Sigmoid colon (tissue), 7 donors: Measurements from ENCODE around the gene ZNF276. TPM values are rescaled to one million over a fixed set of nuclear protein-coding genes. Genes with fewer than 3 reads are reported as not detected.
"Not testable (repeated sequence)": the region's sequence is repeated elsewhere in the genome, so short reads cannot be mapped to it uniquely, and the experiment has no call there.

Experiments
- DNase-seq: peaks from one replicate; pipeline ENCODE4 v3.0.0-alpha.2; 2019
- H3K27ac ChIP-seq, 4 donors: fragments of 200-600 bp; sonication (generic); one replicate each; pipeline ENCODE4 v1.5.1; 2016 to 2019; ENCODE audit warnings: mild to moderate bottlenecking in 1 of 4
- H3K27me3 ChIP-seq, 3 donors: fragments of 200-600 bp; sonication (generic); one replicate each; pipeline ENCODE4 v1.5.1; 2019; ENCODE audit warnings: mild to moderate bottlenecking in 1 of 3
- H3K36me3 ChIP-seq, 4 donors: fragments of 200-600 bp; sonication (generic); one replicate each; pipeline ENCODE4 v1.5.1; 2016 to 2019
- H3K4me1 ChIP-seq, 4 donors: fragments of 200-600 bp; sonication (generic); one replicate each; pipeline ENCODE4 v1.5.1; 2017 to 2019
- H3K4me3 ChIP-seq, 4 donors: fragments of 200-600 bp; sonication (generic); one replicate each; pipeline ENCODE4 v1.5.1; 2017 to 2019; ENCODE audit warnings: mild to moderate bottlenecking in 2 of 4, moderate library complexity in 1 of 4
- H3K9me3 ChIP-seq, 4 donors: fragments of 200-600 bp in 3 of 4; sonication (generic) in 3 of 4; one replicate each; pipeline versions ENCODE4 v1.5.1 to v1.6.1; 2013 to 2019
- CTCF ChIP-seq, 4 experiments: fragments of 450-650 bp in 3 of 4; fragments of 200-600 bp in 1 of 4; IDR thresholded peaks; one replicate each; pipeline ENCODE4 v1.5.1; 2016 to 2019; ENCODE audit warnings: antibody characterized with exemption in 4 of 4, mild to moderate bottlenecking in 3 of 4, moderate library complexity in 2 of 4
- EP300 ChIP-seq, 4 donors: sonication (generic); formaldehyde crosslinking; IDR thresholded peaks; one replicate each; pipeline ENCODE4 v1.6.1; 2017; ENCODE audit warnings: antibody characterized with exemption in 4 of 4
- POLR2A ChIP-seq, 2 donors: fragments of 450-650 bp; IDR thresholded peaks; one replicate each; pipeline ENCODE4 v1.6.1; 2016; ENCODE audit warnings: antibody characterized with exemption in 2 of 2, mild to moderate bottlenecking in 2 of 2, moderate library complexity in 2 of 2
- POLR2AphosphoS5 ChIP-seq, 4 donors: sonication (generic); formaldehyde crosslinking; IDR thresholded peaks; one replicate each; pipeline ENCODE4 v1.6.1; 2017; ENCODE audit warnings: antibody characterized with exemption in 4 of 4
- WGBS, 2 donors: extraction: QIAGEN DNeasy Blood & Tissue Kit; methylation state at CpG; one replicate each; pipeline ENCODE4 v1.1.7; 2013; 5-methylcytosine and 5-hydroxymethylcytosine counted together
- intact Hi-C: fragments of 100-400 bp; cut with DNase I; formaldehyde crosslinking; loops from one replicate; pipeline ENCODE4 v1.15.1; 2023
- polyA plus RNA-seq, 3 donors: library from polyadenylated mRNA; stranded (reverse); fragments of 200-250 nt; gene quantifications; one replicate each; pipeline ENCODE4 v1.2.3, GENCODE V29; 2013
- total RNA-seq, 4 donors: library from RNA; depleted of rRNA; stranded (reverse); fragments of >200 nt; gene quantifications; one replicate each; pipeline ENCODE4 v1.1.0, GENCODE V29; 2016
- donor health status: healthy with polysubstance abuse.
- donor health status: Bipolar disorder and iron deficiency.
- donor health status: healthy.

ZNF276 gene
- total and polyA plus RNA-seq, 7 donors: 7.2 to 32.3 (median 14.6) TPM

GRCh38 chr16:89779231-89779908 is 58.0 kb downstream of the ZNF276 start:
- Histone ChIP-seq H3K36me3 (no peaks in the 10 kb centered on the region), H3K9me3 (no peaks in the 10 kb centered on the region), H3K4me3 (no peak overlapping the region), H3K4me1 (no peaks in the 10 kb centered on the region), H3K27me3 (no peaks in the 10 kb centered on the region), H3K27ac (no peak overlapping the region)
- 88 to 91% methylated on average over 13 of the region's 13 CpGs for WGBS, 2 donors
- intact Hi-C loops: no loop called here
- TF ChIP-seq POLR2AphosphoS5 (IDR thresholded peaks at IDR 0.05): no peak
- no peak for TF ChIP-seq POLR2A (IDR thresholded peaks at IDR 0.05)
- no peak for TF ChIP-seq EP300 (IDR thresholded peaks at IDR 0.05)
- no peak for TF ChIP-seq CTCF (IDR thresholded peaks at IDR 0.05)
- DNase-seq: no peak

- no peaks in the 10 kb centered on the region for H3K36me3 ChIP-seq
- H3K27me3 ChIP-seq: no peaks in the 10 kb centered on the region
- H3K27ac ChIP-seq: no peak overlapping the region
- no peak for DNase-seq
- no peak overlapping the region for H3K4me3 ChIP-seq
- intact Hi-C loops: no loop called here
- no peaks in the 10 kb centered on the region for H3K9me3 ChIP-seq
- WGBS, 2 donors: 94 to 98% methylated on average over 6 of the region's 6 CpGs
- TF ChIP-seq POLR2AphosphoS5 (IDR thresholded peaks at IDR 0.05) (no peak), CTCF (IDR thresholded peaks at IDR 0.05) (no peak), POLR2A (IDR thresholded peaks at IDR 0.05) (no peak), EP300 (IDR thresholded peaks at IDR 0.05) (no peak)
- H3K4me1 ChIP-seq: no peaks in the 10 kb centered on the region
Measured at GRCh38 chr16:89779909-89780305, 58.6 kb downstream of the ZNF276 start.

GRCh38 chr16:89782489-89782888 is 61.2 kb downstream of the ZNF276 start:
- Histone ChIP-seq H3K27ac (no peak overlapping the region), H3K36me3 (no peaks in the 10 kb centered on the region), H3K4me1 (no peaks in the 10 kb centered on the region), H3K9me3 (no peaks in the 10 kb centered on the region), H3K4me3 (no peak overlapping the region), H3K27me3 (no peaks in the 10 kb centered on the region)
- intact Hi-C loops: no loop called here
- 96 to 97% methylated on average over 6 of the region's 6 CpGs for WGBS, 2 donors
- TF ChIP-seq POLR2A (IDR thresholded peaks at IDR 0.05) (no peak), EP300 (IDR thresholded peaks at IDR 0.05) (no peak), CTCF (IDR thresholded peaks at IDR 0.05) (no peak), POLR2AphosphoS5 (IDR thresholded peaks at IDR 0.05) (no peak)
- no peak for DNase-seq

GRCh38 chr16:89783952-89784351 is 62.6 kb downstream of the ZNF276 start:
- DNase-seq, intact Hi-C loops, H3K4me1 ChIP-seq, H3K36me3 ChIP-seq, H3K27ac ChIP-seq, H3K9me3 ChIP-seq, H3K4me3 ChIP-seq, H3K27me3 ChIP-seq: not testable (repeated sequence)
- 95 to 96% methylated on average over 6 of the region's 6 CpGs for WGBS, 2 donors

GRCh38 chr16:89784406-89784805 is 63.1 kb downstream of the ZNF276 start:
- Histone ChIP-seq H3K27ac (no peak overlapping the region), H3K27me3 (no peaks in the 10 kb centered on the region), H3K4me1 (no peaks in the 10 kb centered on the region), H3K9me3 (no peaks in the 10 kb centered on the region), H3K36me3 (no peaks in the 10 kb centered on the region), H3K4me3 (no peak overlapping the region)
- intact Hi-C loops: no loop called here
- WGBS, 2 donors: 82% methylated on average over 7 of the region's 7 CpGs
- no peak for DNase-seq
- TF ChIP-seq POLR2A (IDR thresholded peaks at IDR 0.05) (no peak), EP300 (IDR thresholded peaks at IDR 0.05) (no peak), CTCF (IDR thresholded peaks at IDR 0.05) (no peak), POLR2AphosphoS5 (IDR thresholded peaks at IDR 0.05) (no peak)
